HCT116 (cell line): ENCODE results near the gene RYR3.

Source experiments
- CEBPB ChIP-seq: IDR thresholded peaks from 2 replicates; pipeline ENCODE4 v1.6.1; 2012; ENCODE audit warnings: low read depth
- CTCF ChIP-seq, 3 experiments: fragments of 200-600 bp in 1 of 3; sonication (generic) in 1 of 3; IDR thresholded peaks in 2 of 3; conservative IDR thresholded peaks in 1 of 3; 2 replicates each; pipeline ENCODE4 v1.5.1; 2012 to 2017; ENCODE audit warnings: low read depth in 2 of 3, low read length in 2 of 3, antibody characterized with exemption in 1 of 3, borderline replicate concordance in 1 of 3, control low read depth in 1 of 3, mild to moderate bottlenecking in 1 of 3, mixed read lengths in 1 of 3, mixed run types in 1 of 3, moderate library complexity in 1 of 3; ENCODE audit not compliant: insufficient read depth in 1 of 3
- EZH2 ChIP-seq: fragments of 200-600 bp; sonication (generic); IDR thresholded peaks from 2 replicates; pipeline ENCODE4 v1.6.1; 2017; ENCODE audit warnings: antibody characterized with exemption, mixed run types
- EZH2phosphoT487 ChIP-seq: fragments of 200-600 bp; IDR thresholded peaks from 2 replicates; pipeline ENCODE4 v1.6.1; 2018; ENCODE audit warnings: antibody characterized with exemption, borderline replicate concordance
- POLR2A ChIP-seq: IDR thresholded peaks from 2 replicates; pipeline ENCODE4 v1.7.0; 2011; ENCODE audit warnings: borderline replicate concordance; ENCODE audit not compliant: insufficient read depth, insufficient read length; ENCODE audit errors: extremely low read depth
- REST ChIP-seq: IDR thresholded peaks from 2 replicates; pipeline ENCODE4 v1.6.1; 2012; ENCODE audit warnings: low read depth
- SIN3A ChIP-seq: IDR thresholded peaks from 2 replicates; pipeline ENCODE4 v1.6.1; 2012; ENCODE audit warnings: low read depth
- SP1 ChIP-seq: IDR thresholded peaks from 2 replicates; pipeline ENCODE4 v1.6.1; 2012; ENCODE audit warnings: low read depth
- SRF ChIP-seq: IDR thresholded peaks from 2 replicates; pipeline ENCODE4 v1.6.1; 2012; ENCODE audit warnings: low read depth
- YY1 ChIP-seq: IDR thresholded peaks from 2 replicates; pipeline ENCODE4 v1.6.1; 2011; ENCODE audit warnings: low read length, low read depth, moderate library complexity, mild to moderate bottlenecking; ENCODE audit not compliant: insufficient replicate concordance; ENCODE audit errors: extremely low read depth
- ZBTB33 ChIP-seq: IDR thresholded peaks from 2 replicates; pipeline ENCODE4 v1.6.1; 2011; ENCODE audit warnings: mild to moderate bottlenecking, low read length, moderate library complexity; ENCODE audit not compliant: insufficient replicate concordance; ENCODE audit errors: extremely low read depth

GRCh38 chr15:33402600-33402999 is 91.8 kb downstream of the RYR3 start:
- TF ChIP-seq CEBPB, result no peak
- no peak for TF ChIP-seq POLR2A
- no peak for TF ChIP-seq EZH2
- no peak for TF ChIP-seq CTCF (IDR thresholded peaks at IDR 0.05 in 2 of 3, conservative IDR thresholded peaks at IDR 0.05 in 1 of 3; ENCODE audit: borderline replicate concordance in 1 of 3, insufficient read depth in 1 of 3, low read depth in 2 of 3, low read length in 2 of 3)
- TF ChIP-seq SIN3A, result no peak
- no peak for TF ChIP-seq ZBTB33
- TF ChIP-seq SRF, result no peak
- no peak for TF ChIP-seq YY1
- no peak for TF ChIP-seq EZH2phosphoT487
- no peak for TF ChIP-seq REST
- no peak for TF ChIP-seq SP1
